Body of pancreas (tissue), 4 donors: ENCODE data around the gene USH2A.

Source experiments
- POLR2A ChIP-seq, 3 donors: fragments of 450-650 bp; IDR thresholded peaks; one replicate each; pipeline ENCODE4 v1.6.1; 2016; ENCODE audit warnings: antibody characterized with exemption in 3 of 3, mild to moderate bottlenecking in 2 of 3
- TF ChIP-seq, protein P1 (sequence below), 7 experiments: fragments of 450-650 bp in 4 of 7; fragments of 200-600 bp in 3 of 7; sonication (generic) in 3 of 7; IDR thresholded peaks; one replicate each; pipeline ENCODE4 v1.5.1; 2016 to 2019; ENCODE audit warnings: antibody characterized with exemption in 7 of 7

DNA sequence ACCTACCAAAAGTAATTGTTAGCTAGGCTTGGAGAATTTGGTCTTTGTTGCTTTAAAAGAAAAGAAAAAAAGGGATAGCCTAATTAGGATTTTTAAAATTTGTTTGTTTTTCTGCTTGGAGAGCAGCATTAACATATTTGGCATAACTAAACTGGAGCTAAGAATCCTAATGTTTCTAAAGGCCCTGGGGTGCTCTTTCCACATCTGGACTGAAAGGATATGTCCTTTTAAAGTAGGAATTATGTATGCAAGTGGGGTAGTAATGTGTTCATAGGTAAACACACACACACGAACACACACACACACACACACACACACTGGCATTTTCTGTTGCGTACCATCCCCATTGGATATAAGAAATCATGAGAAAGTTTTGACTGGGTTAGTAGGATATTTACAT is 742.2 kb downstream of the USH2A start:
- TF ChIP-seq, protein P1, sequence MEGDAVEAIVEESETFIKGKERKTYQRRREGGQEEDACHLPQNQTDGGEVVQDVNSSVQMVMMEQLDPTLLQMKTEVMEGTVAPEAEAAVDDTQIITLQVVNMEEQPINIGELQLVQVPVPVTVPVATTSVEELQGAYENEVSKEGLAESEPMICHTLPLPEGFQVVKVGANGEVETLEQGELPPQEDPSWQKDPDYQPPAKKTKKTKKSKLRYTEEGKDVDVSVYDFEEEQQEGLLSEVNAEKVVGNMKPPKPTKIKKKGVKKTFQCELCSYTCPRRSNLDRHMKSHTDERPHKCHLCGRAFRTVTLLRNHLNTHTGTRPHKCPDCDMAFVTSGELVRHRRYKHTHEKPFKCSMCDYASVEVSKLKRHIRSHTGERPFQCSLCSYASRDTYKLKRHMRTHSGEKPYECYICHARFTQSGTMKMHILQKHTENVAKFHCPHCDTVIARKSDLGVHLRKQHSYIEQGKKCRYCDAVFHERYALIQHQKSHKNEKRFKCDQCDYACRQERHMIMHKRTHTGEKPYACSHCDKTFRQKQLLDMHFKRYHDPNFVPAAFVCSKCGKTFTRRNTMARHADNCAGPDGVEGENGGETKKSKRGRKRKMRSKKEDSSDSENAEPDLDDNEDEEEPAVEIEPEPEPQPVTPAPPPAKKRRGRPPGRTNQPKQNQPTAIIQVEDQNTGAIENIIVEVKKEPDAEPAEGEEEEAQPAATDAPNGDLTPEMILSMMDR (IDR thresholded peaks at IDR 0.05) = no peak
- TF ChIP-seq POLR2A (IDR thresholded peaks at IDR 0.05) = no peak
